Fibroblast of the aortic adventitia (primary cell): Measurements from ENCODE around the gene TMEM33. TPM values are rescaled to one million over a fixed set of nuclear protein-coding genes. Genes with fewer than 3 reads are reported as not detected.

Experiments used
- DNase-seq: peaks from one replicate; pipeline ENCODE4 v3.0.0-alpha.2; 2010; ENCODE audit warnings: low read depth
- H3K4me3 ChIP-seq: 2 replicates; pipeline ENCODE4 v1.5.1; 2011; ENCODE audit warnings: low read depth, mild to moderate bottlenecking, control low read depth, low read length, moderate library complexity
- total RNA-seq: library from RNA; depleted of rRNA; stranded (reverse); fragments of >200 nt; gene quantifications from 2 replicates; pipeline ENCODE4 v1.2.3, GENCODE V29; 2012; ENCODE audit warnings: low replicate concordance
- TF ChIP-seq, protein P1 (sequence below): IDR thresholded peaks from 2 replicates; pipeline ENCODE4 v1.5.1; 2011; ENCODE audit warnings: mild to moderate bottlenecking, low read length, control low read depth, inconsistent platforms; ENCODE audit not compliant: insufficient read depth

The TMEM33 gene
- total RNA-seq, 1 donor, result 64.4 TPM

DNA sequence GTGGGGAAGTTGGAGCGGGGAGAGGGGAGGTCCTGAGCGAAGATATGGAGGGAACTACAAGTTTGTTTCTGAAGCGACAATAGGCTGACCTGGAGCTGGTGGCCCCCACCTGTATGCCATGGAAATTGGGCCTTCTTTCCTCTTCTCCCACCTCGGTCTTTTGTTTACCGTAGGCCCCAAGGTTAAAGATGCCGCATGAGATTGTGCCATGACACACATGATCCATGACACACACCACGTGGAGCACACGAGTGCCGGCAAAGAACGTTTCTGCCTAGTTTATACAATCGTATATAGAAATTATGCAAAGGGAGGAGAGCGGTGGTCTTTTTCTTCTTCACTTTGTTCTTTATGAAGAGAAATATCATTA is 408 bp downstream of the TMEM33 start:
- TF ChIP-seq, protein P1, sequence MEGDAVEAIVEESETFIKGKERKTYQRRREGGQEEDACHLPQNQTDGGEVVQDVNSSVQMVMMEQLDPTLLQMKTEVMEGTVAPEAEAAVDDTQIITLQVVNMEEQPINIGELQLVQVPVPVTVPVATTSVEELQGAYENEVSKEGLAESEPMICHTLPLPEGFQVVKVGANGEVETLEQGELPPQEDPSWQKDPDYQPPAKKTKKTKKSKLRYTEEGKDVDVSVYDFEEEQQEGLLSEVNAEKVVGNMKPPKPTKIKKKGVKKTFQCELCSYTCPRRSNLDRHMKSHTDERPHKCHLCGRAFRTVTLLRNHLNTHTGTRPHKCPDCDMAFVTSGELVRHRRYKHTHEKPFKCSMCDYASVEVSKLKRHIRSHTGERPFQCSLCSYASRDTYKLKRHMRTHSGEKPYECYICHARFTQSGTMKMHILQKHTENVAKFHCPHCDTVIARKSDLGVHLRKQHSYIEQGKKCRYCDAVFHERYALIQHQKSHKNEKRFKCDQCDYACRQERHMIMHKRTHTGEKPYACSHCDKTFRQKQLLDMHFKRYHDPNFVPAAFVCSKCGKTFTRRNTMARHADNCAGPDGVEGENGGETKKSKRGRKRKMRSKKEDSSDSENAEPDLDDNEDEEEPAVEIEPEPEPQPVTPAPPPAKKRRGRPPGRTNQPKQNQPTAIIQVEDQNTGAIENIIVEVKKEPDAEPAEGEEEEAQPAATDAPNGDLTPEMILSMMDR, result no peak
- H3K4me3 ChIP-seq, result peak overlapping the region; percentile 94
- no peak for DNase-seq

DNA sequence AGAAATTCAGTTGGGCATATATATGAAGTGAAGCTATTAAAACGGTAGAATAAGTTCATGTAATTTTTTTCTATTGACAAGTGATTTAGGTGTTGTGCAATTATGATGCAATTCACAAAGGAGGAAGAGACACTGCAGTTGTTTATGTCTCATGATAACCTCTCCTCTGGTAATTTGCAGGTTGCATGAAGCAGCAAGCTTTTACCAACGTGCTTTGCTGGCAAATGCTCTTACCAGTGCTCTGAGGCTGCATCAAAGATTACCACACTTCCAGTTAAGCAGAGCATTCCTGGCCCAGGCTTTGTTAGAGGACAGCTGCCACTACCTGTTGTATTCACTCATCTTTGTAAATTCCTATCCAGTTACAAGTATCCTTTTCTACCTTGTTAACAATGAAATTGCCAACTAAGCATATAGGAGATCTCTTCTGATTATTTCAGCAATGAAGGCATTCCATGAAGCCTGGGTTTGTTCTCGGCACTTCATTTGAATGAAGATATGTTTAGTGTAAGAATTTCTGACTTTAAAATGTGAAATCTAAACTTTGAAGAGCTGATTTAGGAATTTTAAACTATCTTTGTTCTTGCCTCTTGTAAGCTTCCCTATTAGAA is 3.9 kb downstream of the TMEM33 start:
- H3K4me3 ChIP-seq, result no peak overlapping the region
- DNase-seq, result peak; percentile 15
- TF ChIP-seq, protein P1, result no peak

DNA sequence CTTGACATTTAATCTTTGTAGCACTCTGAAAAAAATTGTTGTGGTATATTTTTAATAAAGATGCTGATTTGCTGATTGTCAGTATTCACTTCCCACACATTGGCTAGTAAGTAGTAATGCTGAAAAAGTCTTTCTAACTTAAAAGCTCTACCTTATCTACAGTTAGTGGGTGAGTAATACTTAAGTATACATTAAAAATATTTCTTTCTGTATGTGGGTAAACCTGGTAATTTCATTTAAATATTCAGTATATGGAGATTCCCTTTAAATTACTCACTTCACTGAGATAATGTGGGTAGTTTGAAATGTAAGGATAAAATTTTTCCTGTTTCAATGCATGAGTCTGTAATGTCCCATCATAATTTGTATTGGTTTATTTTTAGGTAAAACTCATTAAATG is 5.6 kb downstream of the TMEM33 start:
- no peak overlapping the region for H3K4me3 ChIP-seq
- DNase-seq, result no peak
- TF ChIP-seq, protein P1, result no peak

DNA sequence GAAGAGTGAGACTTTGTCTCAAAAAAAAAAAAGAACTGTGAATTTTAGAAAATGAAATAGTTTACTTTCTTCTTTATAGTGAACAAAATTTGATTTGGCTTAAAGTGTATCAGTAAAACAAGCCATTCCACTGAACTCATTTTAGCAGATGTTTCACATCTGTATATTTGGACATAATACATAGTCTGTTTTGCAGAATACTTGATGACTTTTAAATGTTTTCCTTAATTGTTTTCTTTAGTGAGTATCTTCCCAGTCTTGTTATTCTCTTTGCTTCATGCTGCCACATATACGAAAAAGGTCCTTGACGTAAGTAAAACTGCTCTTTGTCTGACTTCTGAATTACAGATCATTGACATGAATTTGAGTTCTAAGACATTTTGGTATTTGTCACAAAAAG is 8.3 kb downstream of the TMEM33 start:
- no peak overlapping the region for H3K4me3 ChIP-seq
- TF ChIP-seq, protein P1, result no peak
- no peak for DNase-seq

DNA sequence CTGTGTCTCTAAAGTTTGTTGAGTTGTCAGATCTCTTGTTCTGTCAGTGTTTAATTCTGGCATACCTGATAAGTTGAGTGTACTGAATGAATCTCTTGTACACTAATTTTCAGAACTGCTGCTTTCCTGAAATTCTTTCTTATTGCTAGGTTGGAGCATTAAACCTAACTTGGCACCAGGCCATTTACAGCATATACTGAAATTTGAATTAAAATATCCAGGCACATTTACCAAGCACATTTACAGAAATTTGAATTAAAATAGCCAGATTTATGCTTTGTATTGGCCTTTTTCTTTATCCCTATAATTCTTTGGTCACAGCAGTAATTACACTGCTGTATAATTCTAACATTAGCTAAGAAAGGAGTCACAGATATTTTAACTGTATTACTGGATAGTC is 8.9 kb downstream of the TMEM33 start:
- TF ChIP-seq, protein P1, result no peak
- DNase-seq, result no peak
- no peak overlapping the region for H3K4me3 ChIP-seq

DNA sequence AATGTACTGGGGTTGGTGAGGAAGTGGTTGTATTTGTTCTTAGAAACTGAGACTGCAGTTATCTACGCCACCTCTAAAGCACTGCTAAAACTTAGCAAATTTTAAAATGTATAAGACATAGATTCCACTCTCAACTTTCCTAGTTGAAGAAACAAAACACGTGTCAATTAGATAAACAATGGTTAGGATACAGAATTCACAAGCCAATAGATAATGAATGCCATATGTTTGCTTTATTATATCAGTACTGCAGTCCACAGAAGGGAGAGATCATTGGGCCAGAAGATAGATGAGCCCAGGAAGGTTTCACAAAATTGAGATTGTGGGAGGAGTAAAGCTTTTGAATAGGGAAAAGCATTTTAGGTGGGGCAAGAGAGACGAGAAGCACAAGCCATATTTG is 14.3 kb downstream of the TMEM33 start:
- H3K4me3 ChIP-seq, result no peak overlapping the region
- DNase-seq, result no peak
- TF ChIP-seq, protein P1, result no peak

DNA sequence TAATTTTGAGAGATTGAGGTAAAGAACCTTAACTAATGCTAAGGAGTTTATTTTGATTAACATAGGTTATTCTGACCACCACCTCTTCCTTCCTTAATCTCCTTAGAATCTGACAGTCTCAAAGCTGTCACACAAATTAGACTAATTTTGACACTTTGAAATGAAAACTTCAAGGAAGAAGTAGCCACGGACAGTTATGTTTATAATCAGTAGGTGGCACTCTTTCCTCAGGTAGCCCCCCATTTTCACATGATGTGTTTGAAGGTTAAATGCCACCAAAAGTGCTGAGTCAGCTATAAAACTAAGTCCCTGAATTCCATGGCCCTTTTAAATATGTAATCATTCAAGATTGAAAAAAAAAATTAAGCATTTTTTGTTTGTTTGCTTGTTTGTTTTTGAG is 22.4 kb downstream of the TMEM33 start:
- TF ChIP-seq, protein P1, result no peak
- H3K4me3 ChIP-seq, result no peak overlapping the region
- DNase-seq, result no peak
